OCI-LY1 (cell line): ENCODE measurements around the gene AMN.

Source experiments
- H2AFZ ChIP-seq: fragments of 200-600 bp; sonication (generic), shearing (Covaris generic); 2 replicates; pipeline ENCODE4 v1.6.0; 2014; ENCODE audit warnings: antibody characterized with exemption, mild to moderate bottlenecking, low read length
- H3F3A ChIP-seq: fragments of 200-600 bp; sonication (generic), shearing (Covaris generic); 2 replicates; pipeline ENCODE4 v1.6.0; 2014; ENCODE audit warnings: mild to moderate bottlenecking, antibody characterized with exemption, low read length, moderate library complexity; ENCODE audit not compliant: insufficient read depth
- H3K27ac ChIP-seq: fragments of 200-600 bp; sonication (generic); 2 replicates; pipeline ENCODE4 v1.5.1; 2014; ENCODE audit warnings: low read length, mixed run types, mild to moderate bottlenecking, low read depth; ENCODE audit not compliant: poor library complexity, severe bottlenecking
- H3K27me3 ChIP-seq: fragments of 200-600 bp; sonication (generic); 2 replicates; pipeline ENCODE4 v1.6.0; 2014; ENCODE audit warnings: antibody characterized with exemption, mild to moderate bottlenecking, low read length, moderate library complexity; ENCODE audit not compliant: insufficient read depth
- H3K36me3 ChIP-seq: fragments of 200-600 bp; sonication (generic); 2 replicates; pipeline ENCODE4 v1.6.1; 2014; ENCODE audit warnings: mild to moderate bottlenecking, antibody characterized with exemption, low read length, moderate library complexity, mixed read lengths; ENCODE audit not compliant: insufficient read depth
- H3K4me1 ChIP-seq: fragments of 200-600 bp; sonication (generic); 2 replicates; pipeline ENCODE4 v1.5.1; 2014; ENCODE audit warnings: mild to moderate bottlenecking, low read length, moderate library complexity; ENCODE audit not compliant: insufficient read depth, severe bottlenecking
- H3K4me2 ChIP-seq: fragments of 200-600 bp; sonication (generic), shearing (Covaris generic); 2 replicates; pipeline ENCODE4 v1.6.1; 2014; ENCODE audit warnings: low read length
- H3K4me3 ChIP-seq: fragments of 200-600 bp; sonication (generic); 2 replicates; pipeline ENCODE4 v1.5.1; 2014; ENCODE audit warnings: low read length, low read depth, mild to moderate bottlenecking, mixed read lengths; ENCODE audit not compliant: poor library complexity, severe bottlenecking
- H3K79me2 ChIP-seq: fragments of 200-600 bp; shearing (Covaris generic); 2 replicates; pipeline ENCODE4 v1.6.1; 2016; ENCODE audit warnings: mixed run types, low read length, mixed read lengths; ENCODE audit not compliant: insufficient read depth
- H3K9ac ChIP-seq: fragments of 200-600 bp; sonication (generic), shearing (Covaris generic); 2 replicates; pipeline ENCODE4 v1.6.1; 2014; ENCODE audit warnings: mild to moderate bottlenecking, low read length, mixed read lengths
- H3K9me2 ChIP-seq: fragments of 200-600 bp; sonication (generic), shearing (Covaris generic); 2 replicates; pipeline ENCODE4 v1.6.1; 2014; ENCODE audit warnings: low read depth, mild to moderate bottlenecking, low read length, mixed read lengths
- H3K9me3 ChIP-seq: fragments of 200-600 bp; shearing (Covaris generic); 2 replicates; pipeline ENCODE4 v1.6.1; 2014; ENCODE audit warnings: low read length, mixed read lengths
- H4K20me1 ChIP-seq: fragments of 200-600 bp; sonication (generic), shearing (Covaris generic); 2 replicates; pipeline ENCODE4 v1.6.0; 2016; ENCODE audit warnings: mild to moderate bottlenecking, low read length; ENCODE audit not compliant: insufficient read depth
- EZH2 ChIP-seq: fragments of 200-600 bp; sonication (generic), shearing (Covaris generic); IDR thresholded peaks from 2 replicates; pipeline ENCODE4 v1.8.0; 2017; ENCODE audit warnings: borderline replicate concordance, mixed run types, mild to moderate bottlenecking, antibody characterized with exemption, low read length, moderate library complexity, mixed read lengths
- TF ChIP-seq, protein P1 (sequence below): fragments of 200-600 bp; sonication (generic), shearing (Covaris generic); IDR thresholded peaks from 2 replicates; pipeline ENCODE4 v1.5.1; 2017; ENCODE audit warnings: mild to moderate bottlenecking, antibody characterized with exemption, low read length, moderate library complexity, mixed read lengths

The AMN gene

DNA sequence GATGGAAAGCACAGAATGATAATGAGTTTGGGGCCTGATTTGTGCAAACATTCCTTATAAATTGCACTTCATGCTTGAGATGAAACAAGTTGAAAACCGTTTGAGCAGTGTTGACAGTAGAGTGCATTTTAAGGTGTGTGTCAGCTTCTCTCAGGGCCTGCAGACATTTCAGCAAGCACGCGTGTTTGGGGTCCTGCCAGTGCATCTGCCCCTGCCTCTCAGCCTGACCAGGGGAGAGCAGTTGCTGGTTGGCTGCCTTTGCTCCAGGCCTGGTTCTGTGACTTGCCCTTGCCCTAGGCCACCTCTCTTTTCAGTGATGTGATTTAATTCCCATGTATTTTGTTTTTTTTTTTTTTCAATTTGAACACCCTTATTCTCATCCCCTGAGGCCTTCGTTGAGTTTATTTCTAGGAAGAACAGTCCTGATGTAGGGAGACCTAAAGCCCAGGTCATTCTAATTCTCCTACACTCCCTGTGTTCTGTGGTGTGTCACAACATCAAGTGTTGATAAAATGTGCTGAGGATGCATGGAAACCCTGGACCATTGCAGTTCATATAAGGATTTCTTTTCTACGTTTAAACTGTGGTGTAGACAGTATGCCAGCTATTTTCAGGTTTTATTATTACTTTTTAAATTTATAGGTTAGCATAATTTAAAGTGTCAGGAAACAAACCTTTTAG, 40.1 kb upstream of the AMN start:
- Histone ChIP-seq H3K9ac (no peak overlapping the region), H3K27ac (no peak overlapping the region), H4K20me1 (no peaks in the 10 kb centered on the region), H3K4me2 (no peak overlapping the region), H3K27me3 (no peaks in the 10 kb centered on the region), H3K4me1 (no peaks in the 10 kb centered on the region), H3F3A (no peaks in the 10 kb centered on the region), H3K4me3 (no peak overlapping the region), H2AFZ (no peak overlapping the region), H3K79me2 (no peaks in the 10 kb centered on the region), H3K9me2 (no peaks in the 10 kb centered on the region), H3K36me3 (no peaks in the 10 kb centered on the region; the same call in 1 of the 2 replicates), H3K9me3 (no peaks in the 10 kb centered on the region)
- TF ChIP-seq, protein P1, sequence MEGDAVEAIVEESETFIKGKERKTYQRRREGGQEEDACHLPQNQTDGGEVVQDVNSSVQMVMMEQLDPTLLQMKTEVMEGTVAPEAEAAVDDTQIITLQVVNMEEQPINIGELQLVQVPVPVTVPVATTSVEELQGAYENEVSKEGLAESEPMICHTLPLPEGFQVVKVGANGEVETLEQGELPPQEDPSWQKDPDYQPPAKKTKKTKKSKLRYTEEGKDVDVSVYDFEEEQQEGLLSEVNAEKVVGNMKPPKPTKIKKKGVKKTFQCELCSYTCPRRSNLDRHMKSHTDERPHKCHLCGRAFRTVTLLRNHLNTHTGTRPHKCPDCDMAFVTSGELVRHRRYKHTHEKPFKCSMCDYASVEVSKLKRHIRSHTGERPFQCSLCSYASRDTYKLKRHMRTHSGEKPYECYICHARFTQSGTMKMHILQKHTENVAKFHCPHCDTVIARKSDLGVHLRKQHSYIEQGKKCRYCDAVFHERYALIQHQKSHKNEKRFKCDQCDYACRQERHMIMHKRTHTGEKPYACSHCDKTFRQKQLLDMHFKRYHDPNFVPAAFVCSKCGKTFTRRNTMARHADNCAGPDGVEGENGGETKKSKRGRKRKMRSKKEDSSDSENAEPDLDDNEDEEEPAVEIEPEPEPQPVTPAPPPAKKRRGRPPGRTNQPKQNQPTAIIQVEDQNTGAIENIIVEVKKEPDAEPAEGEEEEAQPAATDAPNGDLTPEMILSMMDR: no peak
- no peak for TF ChIP-seq EZH2

GRCh38 chr14:102883089-102883541, 39.3 kb upstream of the AMN start:
- Histone ChIP-seq H3K4me3 (no peak overlapping the region), H3K9ac (no peak overlapping the region), H3K9me3 (no peaks in the 10 kb centered on the region), H3K36me3 (no peaks in the 10 kb centered on the region; the same call in 1 of the 2 replicates), H3K4me1 (no peaks in the 10 kb centered on the region), H2AFZ (no peak overlapping the region), H3K9me2 (no peaks in the 10 kb centered on the region), H3K79me2 (no peaks in the 10 kb centered on the region), H3K27ac (no peak overlapping the region), H3K27me3 (no peaks in the 10 kb centered on the region), H3F3A (no peaks in the 10 kb centered on the region), H4K20me1 (no peaks in the 10 kb centered on the region), H3K4me2 (no peak overlapping the region)
- TF ChIP-seq EZH2: no peak
- TF ChIP-seq, protein P1: no peak

- Histone ChIP-seq H3K4me3 (no peak overlapping the region), H3K27ac (no peak overlapping the region), H3K4me2 (no peak overlapping the region), H3K36me3 (no peaks in the 10 kb centered on the region; the same call in 1 of the 2 replicates), H3K9me2 (no peaks in the 10 kb centered on the region), H3K79me2 (no peaks in the 10 kb centered on the region), H4K20me1 (no peaks in the 10 kb centered on the region), H3F3A (no peaks in the 10 kb centered on the region), H3K27me3 (no peaks in the 10 kb centered on the region), H2AFZ (no peak overlapping the region), H3K9me3 (no peaks in the 10 kb centered on the region), H3K9ac (no peak overlapping the region), H3K4me1 (no peaks in the 10 kb centered on the region)
- TF ChIP-seq EZH2: no peak
- TF ChIP-seq, protein P1: no peak
Measured at GRCh38 chr14:102883554-102883953, 38.9 kb upstream of the AMN start.
